Measurements from ENCODE around the gene YBX2.
"Not testable (repeated sequence)": the region's sequence is repeated elsewhere in the genome, so short reads cannot be mapped to it uniquely, and the experiment has no call there.

The YBX2 gene

DNA sequence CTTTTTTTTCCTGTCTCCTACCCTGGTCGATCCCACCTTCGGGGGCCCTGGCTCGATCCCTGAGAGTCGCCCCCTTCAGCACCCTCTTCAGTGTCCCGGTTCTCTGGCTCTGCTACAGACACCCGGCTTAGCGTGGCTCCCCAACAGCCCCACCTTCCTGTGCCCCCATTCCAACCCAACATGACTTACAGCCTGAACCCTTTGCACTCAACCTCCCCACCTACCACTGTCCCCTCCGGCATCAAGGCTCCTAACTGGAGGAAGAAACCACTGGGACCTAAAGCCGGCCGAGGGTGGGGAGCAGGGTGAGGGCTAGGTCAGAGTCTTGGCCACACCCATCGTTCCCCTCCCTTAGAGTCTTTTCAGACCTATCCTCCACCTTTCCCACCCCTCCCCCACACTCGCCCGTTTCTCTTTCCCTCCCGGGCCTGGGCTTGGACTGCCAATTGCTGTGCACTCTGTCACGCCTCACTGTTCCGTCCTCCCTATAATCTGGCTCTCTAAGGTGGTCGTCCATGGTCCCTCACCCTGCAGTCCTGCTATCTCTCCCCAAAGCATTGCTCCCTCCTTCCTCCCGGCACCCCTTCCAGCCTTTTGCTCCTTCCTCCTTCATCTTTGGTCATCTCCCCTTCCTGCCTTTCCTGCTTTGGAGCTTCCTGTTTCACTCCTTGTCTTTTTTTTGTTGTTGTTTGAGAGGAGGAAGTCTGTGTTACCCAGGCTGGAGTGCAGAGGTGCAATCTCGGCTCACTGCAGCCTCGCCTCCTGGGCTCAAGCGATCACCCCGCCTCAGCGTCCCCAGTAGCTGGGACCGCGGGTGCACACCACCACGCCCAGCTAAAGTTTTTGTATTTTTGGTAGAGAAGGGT, 31.3 kb downstream of the YBX2 start:
- DNase-seq (ENCODE audit: low spot score) = no peak

DNA sequence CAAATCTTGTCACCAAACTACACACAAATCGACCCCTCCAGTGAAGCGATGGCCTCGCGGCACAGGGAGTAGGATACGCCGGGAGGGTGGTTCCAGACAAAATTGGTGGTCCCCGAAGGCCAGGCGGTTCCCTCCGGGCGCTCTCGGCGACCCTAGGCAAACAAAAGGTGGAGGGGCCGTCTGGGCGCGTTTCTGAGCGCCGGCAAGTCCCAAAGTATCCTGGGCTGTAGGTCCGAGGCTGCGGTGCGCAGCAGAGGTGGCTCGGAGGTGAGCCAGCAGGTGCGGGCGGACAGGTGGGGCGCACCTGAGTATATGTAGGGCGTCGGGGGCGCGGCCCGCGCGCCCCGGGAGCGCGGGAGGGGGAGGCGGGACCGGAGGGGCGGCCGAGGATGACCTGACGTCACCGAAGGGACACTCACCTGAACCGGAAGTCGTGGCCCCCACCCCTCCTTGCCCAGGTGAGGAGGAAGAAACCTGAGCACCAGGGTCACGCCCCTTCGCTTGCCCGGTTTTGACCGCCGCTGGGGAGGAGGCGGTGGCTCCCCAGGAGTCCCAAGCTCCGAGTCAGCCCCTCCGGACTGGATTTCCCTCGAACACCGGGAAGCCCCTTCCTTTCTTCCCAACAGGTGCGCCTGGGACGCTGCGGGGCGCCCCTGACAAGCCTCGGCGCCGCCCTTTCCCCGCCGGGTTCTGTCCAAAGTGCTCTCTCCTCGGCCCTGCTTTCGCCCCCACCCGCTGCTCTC, 32.1 kb downstream of the YBX2 start, which contains the start of gene CLDN7:
Gene CLDN7 (minus strand): TSS at position 287 of the 743 bp plus-strand sequence. CDS start 435 bp downstream, outside the sequence.
- no peak for DNase-seq (ENCODE audit: low spot score)

GRCh38 chr17:7261379-7262191, 32.9 kb downstream of the YBX2 start:
- no peak for DNase-seq (ENCODE audit: low spot score)

DNA sequence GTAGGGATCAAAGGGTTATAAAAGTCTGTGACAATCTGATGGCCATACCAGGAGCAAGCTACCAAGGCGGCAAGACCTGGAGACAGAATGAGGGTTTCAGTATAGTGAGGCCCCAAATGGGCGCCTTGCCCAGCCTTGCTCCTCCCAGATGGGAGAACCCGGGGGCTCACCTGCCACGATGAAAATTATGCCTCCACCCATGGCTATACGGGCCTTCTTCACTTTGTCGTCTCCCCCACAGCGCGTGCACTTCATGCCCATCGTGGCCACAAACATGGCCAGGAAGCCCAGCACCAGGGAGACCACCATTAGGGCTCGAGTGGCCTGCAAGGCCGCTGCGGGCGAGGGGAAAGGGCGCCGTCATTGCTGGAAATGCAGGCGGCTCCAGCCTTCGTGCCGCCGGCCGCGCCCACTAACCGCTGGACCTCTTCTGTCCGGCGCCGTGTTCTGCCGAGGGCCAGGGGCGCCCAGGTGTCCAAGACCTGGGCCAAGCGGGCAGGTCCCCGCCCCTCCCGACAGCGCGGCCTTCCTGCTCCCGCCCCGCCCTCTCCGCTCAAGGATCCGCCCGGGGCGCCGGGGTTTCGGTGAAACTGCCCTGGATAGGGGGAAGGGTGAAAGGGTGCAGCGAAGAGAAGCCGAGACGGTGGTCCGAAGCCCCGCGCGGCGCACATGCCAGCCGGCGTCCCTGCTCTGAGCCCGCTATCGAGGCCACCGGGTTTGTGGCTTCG, 33.6 kb downstream of the YBX2 start:
- no peak for DNase-seq (ENCODE audit: low spot score)

DNA sequence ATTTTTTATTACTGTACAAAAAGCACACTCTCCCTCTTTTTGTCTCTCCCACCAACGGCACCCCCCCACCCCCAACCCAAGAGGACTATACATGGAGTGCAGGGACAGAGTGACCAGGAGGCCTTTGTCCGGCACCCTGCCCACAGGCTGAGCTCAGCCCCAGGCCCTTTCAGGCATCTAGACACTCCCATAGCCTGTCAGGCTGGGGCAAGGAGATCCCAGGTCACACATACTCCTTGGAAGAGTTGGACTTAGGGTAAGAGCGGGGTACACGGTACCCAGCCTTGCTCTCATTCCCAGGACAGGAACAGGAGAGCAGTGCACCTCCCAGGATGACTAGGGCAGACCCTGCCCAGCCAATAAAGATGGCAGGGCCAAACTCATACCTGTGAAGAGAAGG, 34.3 kb downstream of the YBX2 start:
- no peak for DNase-seq (ENCODE audit: low spot score)

GRCh38 chr17:7259555-7259889, 34.9 kb downstream of the YBX2 start:
- DNase-seq (ENCODE audit: low spot score) = no peak

- DNase-seq (ENCODE audit: low spot score) = peak; percentile 80
These were observed 35.5 kb downstream of the YBX2 start for GRCh38 chr17:7258731-7259554.

DNA sequence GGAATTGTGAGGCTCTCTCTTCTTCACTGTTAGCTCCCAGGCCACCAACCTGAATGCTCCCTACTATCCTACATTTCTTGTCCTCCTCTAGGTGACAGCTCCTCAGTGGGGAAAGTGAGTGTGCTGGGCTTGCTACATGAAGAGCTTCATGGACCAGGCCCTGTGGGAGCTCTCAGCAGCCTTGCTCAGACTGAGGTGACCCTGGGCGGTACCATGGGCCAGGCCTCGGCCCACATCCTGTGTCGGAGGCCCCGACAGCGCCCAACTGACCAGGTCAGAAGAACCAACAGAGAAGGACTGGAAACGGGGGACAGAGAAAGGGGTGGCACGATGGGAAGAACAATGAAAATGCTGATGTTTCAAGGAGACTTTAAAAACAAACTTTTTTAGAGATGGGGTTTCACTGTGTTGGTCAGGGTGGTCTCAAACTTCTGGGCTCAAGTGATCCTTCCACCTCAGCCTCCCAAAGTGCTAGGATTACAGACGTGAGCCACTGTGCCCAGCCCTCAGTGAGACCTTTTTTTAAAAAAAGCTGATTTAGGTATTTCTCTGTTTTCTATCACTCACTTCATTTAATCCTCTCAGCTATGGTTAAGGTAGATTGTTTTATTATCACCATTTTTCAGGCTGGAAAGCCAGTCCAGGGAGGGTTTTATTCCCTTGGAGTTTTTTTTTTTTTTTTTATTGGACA, 37.5 kb downstream of the YBX2 start:
- DNase-seq (ENCODE audit: low spot score) = no peak

DNA sequence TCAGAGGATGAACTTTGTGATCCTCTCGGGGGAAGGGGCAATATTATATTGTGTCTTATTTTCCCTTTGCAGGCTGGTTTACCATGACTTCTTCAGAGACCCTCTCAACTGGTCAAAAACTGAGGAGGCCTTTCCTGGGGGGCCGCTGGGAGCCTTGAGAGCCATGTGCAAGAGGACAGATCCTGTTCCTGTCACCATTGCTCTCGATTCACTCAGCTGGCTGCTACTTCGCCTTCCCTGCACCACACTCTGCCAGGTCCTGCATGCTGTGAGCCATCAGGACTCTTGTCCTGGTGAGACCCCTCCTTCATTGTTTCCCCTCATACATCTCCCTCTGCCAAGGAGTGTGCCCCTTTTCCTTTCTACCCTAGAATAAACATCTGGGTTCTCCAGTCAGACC, 39.9 kb downstream of the YBX2 start:
- no peak for DNase-seq (ENCODE audit: low spot score)

DNA sequence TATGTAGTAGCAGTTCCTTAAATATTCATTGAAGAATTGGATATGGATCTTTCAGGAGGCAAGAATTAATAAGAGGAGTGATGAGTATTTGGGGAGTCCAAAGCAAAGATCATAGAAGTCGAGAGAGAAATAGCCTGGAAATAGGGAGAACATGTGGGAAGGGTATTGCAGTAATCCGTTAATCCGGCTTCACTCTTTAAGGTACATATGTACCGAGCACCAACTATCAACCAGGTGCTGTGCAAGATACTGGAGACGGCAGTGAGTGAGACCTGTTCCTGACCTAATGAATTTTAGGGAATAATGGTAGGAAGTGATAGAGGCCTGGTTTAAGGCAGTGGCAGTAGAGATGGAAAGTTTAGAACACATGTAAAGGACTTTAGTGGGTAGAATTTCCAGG, 41.4 kb downstream of the YBX2 start:
- no peak for DNase-seq (ENCODE audit: low spot score)

- DNase-seq (ENCODE audit: low spot score) = peak; percentile 81
These were observed 42.0 kb downstream of the YBX2 start, which contains the start of gene ELP5 for GRCh38 chr17:7252176-7253043. ELP5 (plus strand) TSS chr17:7252215; CDS start chr17:7252551, 336 bp downstream.

DNA sequence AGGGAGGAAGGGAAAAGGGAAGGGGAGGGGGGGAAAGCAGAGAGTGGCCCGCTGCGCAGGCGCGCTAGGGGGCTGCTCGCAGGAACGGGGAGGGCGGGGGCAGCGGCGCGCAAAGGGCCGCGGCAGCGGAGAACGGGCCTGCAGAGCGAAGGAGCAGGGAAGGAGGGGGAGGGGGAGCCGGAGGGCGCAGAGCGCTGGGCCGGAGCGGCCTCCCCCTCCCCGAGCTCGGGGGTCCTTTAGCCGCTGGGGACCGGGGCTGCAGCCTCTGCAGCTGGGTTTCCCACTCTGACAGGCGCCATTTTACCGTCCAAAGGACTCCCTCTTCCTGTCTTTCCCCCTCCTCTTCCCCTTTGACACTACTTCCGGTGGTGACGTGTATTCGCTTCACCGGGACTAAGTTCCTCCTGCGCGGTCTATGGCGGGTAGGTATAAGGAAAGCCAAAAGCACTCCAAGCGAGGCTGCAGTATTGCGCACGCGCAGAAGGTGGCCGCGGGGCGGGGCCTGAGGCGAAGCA, 42.7 kb downstream of the YBX2 start, which contains the start of gene CTDNEP1:
Gene CTDNEP1 (minus strand): TSS at position 74 of the 515 bp plus-strand sequence. CDS start 438 bp downstream, outside the sequence.
- DNase-seq (ENCODE audit: low spot score) = peak; percentile 91

DNA sequence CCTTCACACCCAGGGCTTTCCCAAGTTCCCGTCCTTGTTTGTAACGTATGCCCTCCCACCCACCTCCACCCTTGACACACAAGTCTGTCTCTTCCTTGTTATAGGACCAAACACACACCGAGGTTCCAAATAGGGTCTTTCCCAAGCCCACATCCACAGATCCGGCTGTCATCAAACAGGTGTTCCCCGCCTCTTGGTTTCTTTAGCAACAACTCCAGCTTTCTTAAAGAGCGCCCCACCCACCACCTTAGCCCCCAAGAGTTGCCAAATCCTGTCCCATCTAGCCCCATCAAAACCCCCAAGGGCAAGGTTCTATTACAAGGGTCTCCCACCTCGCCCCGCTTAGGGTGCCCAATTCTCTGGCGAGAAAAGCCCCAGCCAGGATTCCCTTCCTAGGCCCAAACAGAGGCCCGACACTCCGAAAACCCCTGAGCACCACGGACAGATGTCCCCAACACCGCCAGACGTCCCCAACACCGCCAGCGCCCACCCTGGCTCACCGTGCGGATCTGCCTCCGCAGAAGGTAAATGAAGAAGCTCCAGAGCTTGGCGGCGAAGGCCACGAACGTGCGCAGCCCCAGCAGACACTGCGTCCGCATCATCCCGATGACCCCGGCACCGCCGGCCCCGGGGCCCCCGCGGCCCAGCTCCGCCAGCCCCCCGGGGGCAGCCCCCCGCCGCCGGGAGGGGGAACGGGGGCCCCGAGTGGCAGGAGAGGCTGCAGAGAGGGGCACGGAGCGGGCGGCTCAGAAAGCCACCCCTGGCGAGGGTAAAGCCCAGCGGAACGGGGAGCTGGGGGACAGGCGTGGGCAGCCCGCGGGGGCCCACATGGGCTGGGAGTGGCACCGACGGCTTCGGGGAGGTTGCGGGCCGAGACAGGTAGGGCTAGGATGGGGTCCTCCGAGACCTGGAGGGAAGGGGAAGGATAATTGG, 43.5 kb downstream of the YBX2 start:
- no peak for DNase-seq (ENCODE audit: low spot score)

GRCh38 chr17:7249830-7250229, 44.6 kb downstream of the YBX2 start:
- no peak for DNase-seq (ENCODE audit: low spot score)

GRCh38 chr17:7249214-7249613, 45.2 kb downstream of the YBX2 start:
- no peak for DNase-seq (ENCODE audit: low spot score)

DNA sequence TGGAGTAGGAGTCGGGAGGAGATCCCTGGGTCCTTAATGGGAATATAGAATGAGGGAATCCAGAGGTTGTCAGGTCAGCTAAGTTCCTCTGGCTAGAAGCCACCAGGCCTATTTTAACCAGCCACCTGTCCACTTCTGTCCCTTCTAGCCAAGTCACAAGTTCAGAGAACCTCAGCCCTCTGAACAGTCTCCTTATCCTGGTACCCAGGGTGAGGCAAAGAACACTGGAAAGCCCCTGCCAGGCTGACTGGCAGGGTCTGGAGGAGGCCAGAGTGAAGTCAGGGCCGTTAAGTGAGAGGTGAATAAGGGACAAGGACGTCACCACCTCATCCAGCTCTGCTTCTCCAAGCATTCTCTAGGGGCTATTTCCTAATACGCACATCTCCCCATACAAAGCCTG, 45.6 kb downstream of the YBX2 start:
- no peak for DNase-seq (ENCODE audit: low spot score)

- DNase-seq (ENCODE audit: low spot score) = no peak
These were observed 47.7 kb downstream of the YBX2 start for GRCh38 chr17:7246779-7247178.

DNA sequence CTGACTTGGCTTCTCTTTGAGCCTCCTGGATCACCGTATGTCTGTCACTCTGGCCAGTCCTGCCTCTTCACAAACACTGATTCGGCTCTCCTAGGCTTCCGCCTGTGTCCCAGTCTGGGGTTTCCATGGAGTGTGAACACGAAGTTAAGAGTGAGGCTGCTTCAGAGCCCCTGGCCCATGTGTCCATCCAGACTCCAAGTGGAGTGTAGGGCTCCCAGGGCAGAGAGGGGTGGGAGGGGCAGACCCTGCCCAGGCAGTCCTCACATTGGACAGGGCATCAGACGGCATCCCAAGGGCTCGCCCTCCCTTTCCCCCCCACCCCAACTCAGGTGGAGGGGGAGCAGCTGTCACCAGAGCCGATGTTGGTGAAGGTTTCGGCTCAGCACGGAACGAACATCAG, 50.6 kb downstream of the YBX2 start:
- DNase-seq (ENCODE audit: low spot score) = not testable (repeated sequence)
